ENCODE measurements around the gene CACNA2D2. TPM values are rescaled to one million over a fixed set of nuclear protein-coding genes. Genes with fewer than 3 reads are reported as not detected.

Gene CACNA2D2
- total and polyA plus RNA-seq, 2 of the 4 experiments (the other 2 are of a cell fraction) = 0.15 TPM; not detected in 1

DNA sequence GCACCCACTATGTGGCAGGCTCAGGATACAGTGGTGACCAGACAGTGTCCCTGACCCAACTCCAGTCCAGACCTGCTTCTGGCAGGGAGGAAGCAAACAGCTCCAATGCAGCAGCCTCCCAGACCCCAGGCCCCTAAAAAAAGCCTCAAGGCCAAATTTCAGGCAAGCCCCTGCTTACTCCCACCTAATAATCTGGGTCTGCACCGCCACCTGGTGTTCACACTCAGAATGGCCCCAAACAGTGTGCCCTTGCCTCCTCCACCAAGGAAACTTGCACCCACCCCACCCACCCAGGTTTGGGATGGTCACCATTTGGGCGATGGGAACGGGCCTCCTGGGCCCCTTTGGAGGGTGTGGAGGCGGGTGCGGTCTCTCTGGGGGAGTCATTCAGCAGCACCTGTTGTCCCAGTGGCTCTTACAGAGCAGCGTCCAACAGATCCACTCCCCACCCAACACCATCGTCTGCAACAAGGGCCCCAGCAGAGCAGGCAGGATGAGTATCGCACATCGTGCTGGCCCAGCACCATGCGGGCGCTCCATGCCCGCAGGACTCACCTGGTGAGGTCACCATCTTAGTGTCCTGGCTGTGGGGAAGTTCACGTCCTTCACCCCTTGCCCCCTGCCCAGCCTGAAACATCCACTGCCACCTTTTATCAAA is 46.8 kb upstream of the CACNA2D2 start:
- H2AFZ ChIP-seq (replicated peaks; ENCODE audit: low read length, poor library complexity) = no peak overlapping the region
- TF ChIP-seq, protein P1, sequence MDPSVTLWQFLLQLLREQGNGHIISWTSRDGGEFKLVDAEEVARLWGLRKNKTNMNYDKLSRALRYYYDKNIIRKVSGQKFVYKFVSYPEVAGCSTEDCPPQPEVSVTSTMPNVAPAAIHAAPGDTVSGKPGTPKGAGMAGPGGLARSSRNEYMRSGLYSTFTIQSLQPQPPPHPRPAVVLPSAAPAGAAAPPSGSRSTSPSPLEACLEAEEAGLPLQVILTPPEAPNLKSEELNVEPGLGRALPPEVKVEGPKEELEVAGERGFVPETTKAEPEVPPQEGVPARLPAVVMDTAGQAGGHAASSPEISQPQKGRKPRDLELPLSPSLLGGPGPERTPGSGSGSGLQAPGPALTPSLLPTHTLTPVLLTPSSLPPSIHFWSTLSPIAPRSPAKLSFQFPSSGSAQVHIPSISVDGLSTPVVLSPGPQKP (IDR thresholded peaks at IDR 0.05; ENCODE audit: borderline replicate concordance, low read depth, low read length) = no peak
- TF ChIP-seq RCOR1 (IDR thresholded peaks at IDR 0.05; ENCODE audit: insufficient replicate concordance, low read length) (no peak), RFX5 (IDR thresholded peaks at IDR 0.05; ENCODE audit: low read depth, low read length) (no peak), NFE2L2 (IDR thresholded peaks at IDR 0.05; ENCODE audit: low read depth, low read length) (no peak), RAD21 (IDR thresholded peaks at IDR 0.05; ENCODE audit: low read length) (peak; percentile 56), CEBPB (IDR thresholded peaks at IDR 0.05; ENCODE audit: low read depth, low read length) (no peak), BHLHE40 (IDR thresholded peaks at IDR 0.05; ENCODE audit: low read depth, low read length) (no peak), MAFK (IDR thresholded peaks at IDR 0.05; ENCODE audit: low read depth, low read length) (no peak), MAZ (IDR thresholded peaks at IDR 0.05; ENCODE audit: borderline replicate concordance, low read depth, low read length) (no peak; the same call in 1 of the 2 replicates), CHD1 (IDR thresholded peaks at IDR 0.05; ENCODE audit: low read depth, low read length) (no peak), SMC3 (IDR thresholded peaks at IDR 0.05; ENCODE audit: low read depth, low read length) (peak; percentile 57), MXI1 (IDR thresholded peaks at IDR 0.05; ENCODE audit: borderline replicate concordance, low read depth, low read length) (no peak), FOS (IDR thresholded peaks at IDR 0.05; ENCODE audit: low read depth, low read length) (no peak), POLR2A (IDR thresholded peaks at IDR 0.05; ENCODE audit: low read depth, low read length) (no peak)
- TF ChIP-seq, protein P2, sequence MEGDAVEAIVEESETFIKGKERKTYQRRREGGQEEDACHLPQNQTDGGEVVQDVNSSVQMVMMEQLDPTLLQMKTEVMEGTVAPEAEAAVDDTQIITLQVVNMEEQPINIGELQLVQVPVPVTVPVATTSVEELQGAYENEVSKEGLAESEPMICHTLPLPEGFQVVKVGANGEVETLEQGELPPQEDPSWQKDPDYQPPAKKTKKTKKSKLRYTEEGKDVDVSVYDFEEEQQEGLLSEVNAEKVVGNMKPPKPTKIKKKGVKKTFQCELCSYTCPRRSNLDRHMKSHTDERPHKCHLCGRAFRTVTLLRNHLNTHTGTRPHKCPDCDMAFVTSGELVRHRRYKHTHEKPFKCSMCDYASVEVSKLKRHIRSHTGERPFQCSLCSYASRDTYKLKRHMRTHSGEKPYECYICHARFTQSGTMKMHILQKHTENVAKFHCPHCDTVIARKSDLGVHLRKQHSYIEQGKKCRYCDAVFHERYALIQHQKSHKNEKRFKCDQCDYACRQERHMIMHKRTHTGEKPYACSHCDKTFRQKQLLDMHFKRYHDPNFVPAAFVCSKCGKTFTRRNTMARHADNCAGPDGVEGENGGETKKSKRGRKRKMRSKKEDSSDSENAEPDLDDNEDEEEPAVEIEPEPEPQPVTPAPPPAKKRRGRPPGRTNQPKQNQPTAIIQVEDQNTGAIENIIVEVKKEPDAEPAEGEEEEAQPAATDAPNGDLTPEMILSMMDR (conservative IDR thresholded peaks at IDR 0.05; ENCODE audit: low read depth, low read length) = peak; percentile 62
- TF ChIP-seq, protein P3, sequence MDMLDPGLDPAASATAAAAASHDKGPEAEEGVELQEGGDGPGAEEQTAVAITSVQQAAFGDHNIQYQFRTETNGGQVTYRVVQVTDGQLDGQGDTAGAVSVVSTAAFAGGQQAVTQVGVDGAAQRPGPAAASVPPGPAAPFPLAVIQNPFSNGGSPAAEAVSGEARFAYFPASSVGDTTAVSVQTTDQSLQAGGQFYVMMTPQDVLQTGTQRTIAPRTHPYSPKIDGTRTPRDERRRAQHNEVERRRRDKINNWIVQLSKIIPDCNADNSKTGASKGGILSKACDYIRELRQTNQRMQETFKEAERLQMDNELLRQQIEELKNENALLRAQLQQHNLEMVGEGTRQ (IDR thresholded peaks at IDR 0.05; ENCODE audit: low read depth, low read length) = no peak
- dilution Hi-C loops (cut with HindIII; ENCODE audit: low sequenced_read_pairs, unreplicated experiment) = no loop called here

More for the DNA sequence above, 46.8 kb upstream of the CACNA2D2 start:
- ChIA-PET POLR2A (ENCODE audit: unreplicated experiment) (no interaction called here), CTCF (no interaction called here)
- intact Hi-C loops (cut with micrococcal nuclease) = loop anchor here (2.0 kb wide), 1 partner anchor 203 kb away; no protein-coding TSS in a partner anchor
- Histone ChIP-seq H3K36me3 (ENCODE audit: control insufficient read depth, insufficient read depth, low read length) (no peaks in the 10 kb centered on the region), H3K4me3 (ENCODE audit: insufficient read depth, low read depth, low read length) (no peak overlapping the region), H3K79me1 (ENCODE audit: low read depth in 1 of 2, low read length in 2 of 2) (no peaks in the 10 kb centered on the region), H3K27ac (ENCODE audit: insufficient read depth, low read length) (no peak overlapping the region), H3K23ac (ENCODE audit: low read depth, low read length) (no peak overlapping the region), H3K9me3 (ENCODE audit: control insufficient read depth, insufficient read depth, low read length) (no peaks in the 10 kb centered on the region), H3K27me3 (ENCODE audit: control insufficient read depth, insufficient read depth, low read length) (peaks cover 37% of the 10 kb centered on the region), H3K4me1 (ENCODE audit: control insufficient read depth, insufficient read depth, low read length) (no peaks in the 10 kb centered on the region), H4K5ac (ENCODE audit: low read depth, low read length) (no peak overlapping the region), H2AK5ac (ENCODE audit: low read depth, low read length) (no peak overlapping the region), H3K9me1 (ENCODE audit: insufficient read depth, low read length) (no peaks in the 10 kb centered on the region), H4K8ac (ENCODE audit: low read depth in 2 of 2, low read length in 2 of 2) (no peak overlapping the region), H2AK9ac (replicated peaks; ENCODE audit: low read depth, low read length, poor library complexity) (no peak overlapping the region), H4K91ac (ENCODE audit: insufficient read depth, low read depth, low read length) (no peak overlapping the region), H2BK20ac (ENCODE audit: low read depth, low read length) (no peak overlapping the region), H3K18ac (ENCODE audit: low read depth, low read length) (no peak overlapping the region), H4K20me1 (ENCODE audit: insufficient read depth, low read length) (no peaks in the 10 kb centered on the region), H3K4ac (ENCODE audit: low read depth, low read length) (no peak overlapping the region), H3K9ac (ENCODE audit: low read depth, low read length) (no peak overlapping the region), H2BK15ac (ENCODE audit: low read depth, low read length) (no peak overlapping the region), H2BK120ac (ENCODE audit: low read depth, low read length) (no peak overlapping the region), H3K4me2 (ENCODE audit: low read depth, low read length) (no peak overlapping the region), H3K14ac (replicated peaks; ENCODE audit: low read depth, low read length) (no peak overlapping the region), H2BK5ac (ENCODE audit: low read depth, low read length, poor library complexity, severe bottlenecking) (no peak overlapping the region), H3K56ac (ENCODE audit: extremely low read depth, insufficient read depth, low read length) (no peak overlapping the region)
- no TSS peak for BruUV-seq (replicated peaks)
- in situ Hi-C loops (cut with MboI; ENCODE audit: low sequenced_read_pairs) = no loop called here
- WGBS, 2 experiments (ENCODE audit: extremely low coverage in 2 of 2, insufficient read length in 1 of 2) = 80% methylated on average over 2 of the region's 13 CpGs; no CpG with 5 or more reads in 1 of the 2 experiments
- peak; percentile 87 for ATAC-seq (ENCODE audit: low read depth)
- DNase-seq = peak; percentile 20
